Measurements from ENCODE around the gene BAHCC1. TPM values are rescaled to one million over a fixed set of nuclear protein-coding genes. Genes with fewer than 3 reads are reported as not detected.
"Not testable (repeated sequence)": the region's sequence is repeated elsewhere in the genome, so short reads cannot be mapped to it uniquely, and the experiment has no call there.

The BAHCC1 gene
- total RNA-seq, 1 donor from 2014 or later = 8.6 TPM

DNA sequence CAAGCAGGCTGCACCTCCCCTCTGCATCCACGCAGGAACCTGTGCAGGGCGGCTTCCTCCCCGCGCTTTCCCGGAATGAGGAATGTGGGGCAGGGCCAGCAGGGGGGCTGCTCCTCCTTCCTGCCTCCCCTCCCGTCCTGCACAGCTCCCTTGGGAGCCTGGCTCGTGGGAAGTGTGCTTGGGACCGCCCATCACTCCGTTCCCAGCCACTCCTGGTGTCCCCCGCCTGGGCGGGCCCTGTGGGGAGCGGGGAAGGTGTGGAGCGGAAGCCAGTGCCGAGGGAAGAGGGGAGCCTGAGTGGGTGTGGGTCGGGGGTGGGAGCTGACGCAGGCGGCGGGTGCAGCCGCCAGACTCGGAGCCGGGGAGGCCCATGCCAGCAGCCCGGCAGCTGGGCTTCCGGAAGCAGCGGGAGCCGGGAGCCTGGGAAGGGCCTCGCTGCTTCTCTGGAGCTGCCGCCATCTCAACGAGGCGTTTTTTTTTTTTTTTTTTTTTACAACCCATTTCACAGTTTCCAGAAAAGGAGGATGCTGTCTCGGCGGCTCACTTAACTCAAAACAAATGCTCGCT is 24.1 kb downstream of the BAHCC1 start:
- DNase-seq (peak; percentile 92), ATAC-seq (peak; percentile 80)
- intact Hi-C loops (cut with micrococcal nuclease) = no loop called here

- intact Hi-C loops (cut with micrococcal nuclease) = no loop called here
- ATAC-seq = peak; percentile 3
Observed at GRCh38 chr17:81419886-81420768, 24.9 kb downstream of the BAHCC1 start.

DNA sequence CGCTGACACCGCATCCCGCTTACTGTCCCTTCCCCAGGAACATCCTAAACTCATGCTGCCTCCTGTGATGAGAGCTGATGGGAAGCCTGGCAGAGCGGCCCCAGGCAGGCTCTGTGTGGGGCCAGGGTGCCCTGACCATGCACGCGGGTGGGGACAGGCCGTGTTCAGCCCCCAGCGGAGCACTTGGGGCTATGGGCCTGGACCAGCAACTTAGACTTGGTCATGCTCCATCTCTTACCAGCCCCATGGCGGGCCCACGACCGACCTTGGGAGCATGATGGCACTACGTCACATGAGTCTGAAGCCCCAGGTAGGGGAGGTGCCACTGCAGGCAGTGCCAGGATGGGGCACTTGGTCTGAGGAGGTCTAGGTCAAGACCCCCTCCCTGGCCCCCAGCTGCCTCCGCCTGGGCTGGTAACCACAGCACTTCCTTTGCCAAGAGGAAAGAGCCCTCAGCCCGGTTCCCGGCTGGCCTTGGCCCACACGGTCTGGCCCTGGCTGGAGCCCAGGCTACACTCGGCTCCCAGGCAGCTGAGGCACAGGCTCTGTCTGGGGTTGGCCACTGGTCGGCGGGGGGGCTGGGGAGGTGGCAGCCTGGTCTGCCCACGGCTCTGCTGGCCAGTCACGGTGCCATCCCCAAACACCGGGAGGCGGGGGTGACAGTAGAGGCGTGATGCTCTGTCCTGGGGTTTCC is 25.7 kb downstream of the BAHCC1 start:
- ATAC-seq = peak; percentile 35
- intact Hi-C loops (cut with micrococcal nuclease) = no loop called here

More at GRCh38 chr17:81419886-81420768, 24.9 kb downstream of the BAHCC1 start:
- no peak for DNase-seq

GRCh38 chr17:81422776-81423697 is 27.8 kb downstream of the BAHCC1 start:
- ATAC-seq (peak; percentile 36), DNase-seq (peak; percentile 79)
- intact Hi-C loops (cut with micrococcal nuclease) = no loop called here

More for the DNA sequence above, 25.7 kb downstream of the BAHCC1 start:
- peak; percentile 81 for DNase-seq

DNA sequence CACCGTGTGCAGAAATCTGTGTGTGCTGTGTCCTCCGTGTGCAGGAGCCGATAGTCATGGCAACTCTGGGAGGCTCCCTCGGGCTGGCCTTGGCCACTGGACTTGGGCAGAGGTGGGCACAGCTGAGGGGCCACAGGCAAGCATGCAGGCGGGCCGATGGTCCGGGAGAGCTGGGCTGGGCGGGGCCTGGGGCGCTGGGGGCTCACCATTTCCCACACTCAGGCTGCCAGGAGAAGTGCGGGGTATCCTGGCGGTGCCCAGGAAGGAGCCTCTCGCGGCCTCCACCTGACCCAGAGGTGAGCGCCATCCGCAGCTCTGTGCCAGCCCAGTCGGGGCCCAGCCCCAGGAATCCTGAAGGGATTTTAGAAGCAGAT is 28.4 kb downstream of the BAHCC1 start:
- intact Hi-C loops (cut with micrococcal nuclease) = no loop called here
- ATAC-seq (no peak), DNase-seq (no peak)

DNA sequence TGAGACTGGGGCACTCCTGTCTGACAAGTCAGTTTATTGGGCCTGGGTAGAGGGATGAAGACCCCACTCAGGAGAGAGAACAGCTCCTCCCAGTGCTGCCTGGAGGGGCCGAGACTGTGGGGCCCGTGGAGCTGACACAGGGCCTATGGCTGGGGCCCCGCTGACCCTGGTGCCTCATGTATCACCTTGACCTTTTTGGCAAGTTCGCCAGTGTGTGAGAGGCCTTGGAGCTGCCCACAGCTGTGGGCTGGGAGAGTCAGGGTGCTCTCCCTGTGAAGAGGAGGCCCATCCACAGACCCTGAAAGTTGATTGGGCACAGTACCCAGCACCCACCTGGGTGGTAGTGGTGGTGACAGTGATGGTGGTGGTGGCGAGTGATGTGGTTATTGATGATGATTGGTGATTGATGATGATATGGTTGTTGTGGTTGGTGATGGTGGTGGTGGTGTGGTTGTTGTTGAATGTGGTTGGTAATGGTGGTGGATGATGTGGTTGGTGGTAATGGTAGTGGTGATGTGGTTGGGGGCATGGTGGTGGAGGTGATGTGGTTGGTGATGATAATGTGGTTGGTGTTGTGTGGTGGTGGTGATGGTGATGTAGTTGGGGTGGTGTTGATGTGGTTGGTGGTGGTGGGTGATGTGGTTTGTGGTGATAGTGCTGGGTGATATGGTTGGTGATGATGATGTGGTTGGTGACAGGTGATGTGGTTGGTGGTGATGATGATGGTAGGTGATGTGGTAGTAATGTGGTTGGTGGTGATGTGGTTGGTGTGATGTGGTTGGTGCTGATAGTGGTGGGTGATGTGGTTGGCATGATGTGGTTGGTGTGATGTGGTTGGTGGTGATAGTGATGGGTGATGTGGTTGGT is 29.1 kb downstream of the BAHCC1 start:
- no peak for DNase-seq
- ATAC-seq = no peak
- intact Hi-C loops (cut with micrococcal nuclease) = no loop called here

GRCh38 chr17:81425041-81425440 is 29.8 kb downstream of the BAHCC1 start:
- DNase-seq; ATAC-seq; intact Hi-C loops (cut with micrococcal nuclease): not testable (repeated sequence)

- ATAC-seq; DNase-seq; intact Hi-C loops (cut with micrococcal nuclease): not testable (repeated sequence)
Observed at GRCh38 chr17:81425716-81426392, 30.6 kb downstream of the BAHCC1 start.

- intact Hi-C loops (cut with micrococcal nuclease) = no loop called here
- ATAC-seq (no peak), DNase-seq (no peak)
Observed at GRCh38 chr17:81426393-81427172, 31.3 kb downstream of the BAHCC1 start.

GRCh38 chr17:81427173-81428120 is 32.2 kb downstream of the BAHCC1 start:
- ATAC-seq (peak; percentile 59), DNase-seq (peak; percentile 85)
- intact Hi-C loops (cut with micrococcal nuclease) = no loop called here

DNA sequence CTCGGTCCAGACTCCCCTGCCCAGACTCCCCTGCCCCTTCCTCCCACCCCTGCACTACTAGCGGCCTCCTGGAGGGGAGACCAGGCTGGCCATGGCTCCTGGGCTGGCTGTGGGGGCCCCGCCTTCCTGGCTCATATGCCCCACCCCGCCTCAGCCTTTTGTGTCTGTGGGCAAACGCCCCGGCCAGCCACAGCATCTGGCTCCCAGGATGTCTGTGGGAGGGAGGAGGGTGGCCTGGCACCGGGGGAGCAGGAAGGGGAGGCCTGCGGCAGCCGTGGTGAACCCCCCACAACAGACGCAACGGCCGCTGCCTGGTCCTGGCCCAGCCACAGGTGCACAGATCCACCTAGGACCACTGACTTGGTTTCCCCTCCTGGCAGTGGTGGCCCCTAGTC is 32.9 kb downstream of the BAHCC1 start:
- intact Hi-C loops (cut with micrococcal nuclease) = no loop called here
- ATAC-seq = peak; percentile 4
- no peak for DNase-seq

- ATAC-seq (no peak), DNase-seq (no peak)
- intact Hi-C loops (cut with micrococcal nuclease) = no loop called here
Observed at GRCh38 chr17:81428516-81428915, 33.3 kb downstream of the BAHCC1 start.

DNA sequence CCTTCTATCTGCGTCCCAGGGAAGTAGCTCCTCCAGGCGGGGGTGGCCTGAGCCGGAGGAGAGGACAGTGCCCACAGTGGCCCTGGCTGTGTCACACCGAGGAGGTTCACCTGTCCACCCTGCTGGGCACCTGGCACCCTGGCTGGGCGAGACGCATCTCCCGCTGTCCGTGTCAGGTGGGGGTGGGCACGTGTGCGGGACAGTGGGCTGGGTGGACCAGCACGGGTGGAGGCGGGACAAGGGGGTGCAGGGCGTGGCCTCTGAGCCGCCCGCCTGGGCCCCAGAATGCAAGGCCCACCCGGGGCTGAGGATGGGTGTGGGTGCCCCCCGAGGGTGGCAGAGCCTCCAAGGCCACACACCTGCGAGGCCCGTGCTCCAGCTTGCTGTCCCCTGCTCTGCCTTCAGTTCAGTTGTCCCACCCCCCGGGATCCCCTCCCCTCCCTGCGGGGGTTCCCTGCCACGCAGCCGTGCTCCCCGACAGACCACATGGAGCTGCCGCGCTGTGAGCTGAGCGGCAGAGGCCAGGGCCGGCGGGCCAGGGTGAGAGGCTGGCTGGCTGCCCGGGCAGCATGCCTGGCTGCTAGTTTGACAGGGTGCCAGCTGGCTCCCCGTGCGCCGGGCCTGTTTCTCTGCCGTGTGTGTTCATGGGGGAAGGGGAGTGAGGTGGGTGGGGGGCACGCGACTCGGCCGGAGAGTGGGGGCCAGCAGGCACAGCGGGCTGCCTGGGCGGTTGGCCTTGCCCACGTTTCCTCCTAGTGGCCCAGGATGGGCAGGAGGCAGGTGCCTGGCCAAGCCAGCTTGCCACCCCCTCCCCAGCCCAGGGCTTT is 33.9 kb downstream of the BAHCC1 start:
- ATAC-seq = peak; percentile 77
- intact Hi-C loops (cut with micrococcal nuclease) = no loop called here

DNA sequence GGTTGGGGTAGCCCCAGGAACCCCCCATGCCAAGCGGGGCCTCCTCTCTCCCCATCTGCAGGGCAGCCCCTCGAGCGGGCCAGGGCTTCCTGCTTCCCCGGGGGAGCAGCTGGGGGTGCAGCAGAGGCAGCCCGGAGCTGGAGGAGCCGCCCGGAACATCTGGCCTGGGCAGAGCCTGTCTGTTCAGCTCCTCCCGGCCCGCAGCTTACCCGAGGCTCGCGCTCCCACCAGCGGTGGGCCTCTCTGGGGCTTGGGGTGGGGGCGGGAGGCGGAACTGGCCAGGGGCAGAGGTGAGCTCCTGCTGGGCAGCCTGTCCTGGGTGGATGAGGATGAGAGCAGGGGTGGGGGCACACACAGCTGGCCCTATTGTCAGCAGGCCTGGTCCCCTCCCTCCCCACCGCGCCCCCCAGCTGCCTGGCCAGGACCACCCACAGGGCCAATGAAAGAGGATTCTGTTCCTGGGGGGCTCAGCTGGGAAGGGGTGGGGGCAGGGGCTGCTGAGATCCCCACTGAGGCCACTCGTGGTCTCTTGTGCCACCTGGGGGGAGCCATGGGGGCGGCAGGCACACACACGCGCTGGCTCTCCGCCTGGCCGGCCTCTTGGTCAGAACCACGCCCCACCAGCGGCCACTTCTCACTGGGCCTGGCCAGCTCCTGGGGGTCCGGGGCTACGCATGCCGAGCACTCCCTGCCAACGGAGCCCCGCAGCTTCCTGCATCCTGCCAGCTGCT is 34.7 kb downstream of the BAHCC1 start:
- intact Hi-C loops (cut with micrococcal nuclease) = no loop called here
- ATAC-seq = peak; percentile 32
- DNase-seq = peak; percentile 65

More for the DNA sequence above, 33.9 kb downstream of the BAHCC1 start:
- peak; percentile 90 for DNase-seq
